Measurements from ENCODE around the gene HIVEP1. TPM values are rescaled to one million over a fixed set of nuclear protein-coding genes. Genes with fewer than 3 reads are reported as not detected.
"Not testable (repeated sequence)": the region's sequence is repeated elsewhere in the genome, so short reads cannot be mapped to it uniquely, and the experiment has no call there.

Gene HIVEP1
- total RNA-seq, 1 experiment from 2014 or later: 11.1 TPM

DNA sequence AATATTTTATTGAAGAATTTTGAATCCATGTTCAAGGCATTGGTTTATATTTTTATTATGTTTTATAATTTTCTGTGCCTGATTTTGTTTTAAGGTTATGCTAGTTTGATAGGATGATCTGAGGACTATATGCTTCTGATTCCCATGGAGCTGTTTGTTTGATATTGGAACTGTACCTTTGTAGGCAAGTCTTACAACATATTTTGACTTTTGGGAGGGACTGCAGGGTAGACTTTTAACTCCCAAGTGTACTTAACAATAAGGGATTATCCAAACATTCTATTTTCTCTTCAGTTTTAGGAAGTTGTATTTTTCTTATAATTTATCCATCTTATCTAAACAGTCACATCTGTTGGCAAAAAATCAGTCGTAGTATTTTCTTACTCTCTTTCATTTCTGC lies 82.6 kb downstream of the HIVEP1 start:
- no peaks in the 10 kb centered on the region for H3K4me1 ChIP-seq
- no peak for DNase-seq
- no peak overlapping the region for H3K27ac ChIP-seq

DNA sequence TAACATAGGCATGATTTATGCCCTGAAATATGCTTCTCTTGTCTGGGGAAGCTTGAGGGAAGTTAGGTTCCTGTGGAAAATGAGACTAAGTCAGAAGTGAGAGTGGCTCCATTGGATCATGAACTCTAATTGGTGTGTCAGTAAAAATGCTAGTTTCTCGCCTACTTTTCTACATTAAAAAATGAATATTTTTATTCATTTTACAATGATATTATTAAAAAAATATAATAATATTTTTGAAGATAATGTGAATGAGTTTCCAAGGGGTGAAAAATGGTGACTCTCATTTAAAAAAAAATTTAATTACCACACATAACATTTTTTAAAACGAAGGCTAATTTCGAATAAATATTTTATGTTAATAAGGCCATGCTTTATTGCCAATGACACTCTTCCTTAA lies 84.2 kb downstream of the HIVEP1 start:
- Histone ChIP-seq H3K4me1 (no peaks in the 10 kb centered on the region), H3K36me3 (no peaks in the 10 kb centered on the region), H3K9me3 (replicated peaks) (no peaks in the 10 kb centered on the region), H3K27me3 (no peaks in the 10 kb centered on the region), H3K27ac (no peak overlapping the region), H3K4me3 (no peak overlapping the region)
- DNase-seq: no peak

More for the DNA sequence above, 82.6 kb downstream of the HIVEP1 start:
- H3K27me3 ChIP-seq: no peaks in the 10 kb centered on the region
- H3K36me3 ChIP-seq: no peaks in the 10 kb centered on the region
- no peaks in the 10 kb centered on the region for H3K9me3 ChIP-seq (replicated peaks)
- no peak overlapping the region for H3K4me3 ChIP-seq

- Histone ChIP-seq H3K9me3 (replicated peaks) (no peaks in the 10 kb centered on the region), H3K4me3 (no peak overlapping the region)
- no peak for DNase-seq
Observed at GRCh38 chr6:12097791-12098190, 85.7 kb downstream of the HIVEP1 start.

GRCh38 chr6:12099623-12100338 lies 87.7 kb downstream of the HIVEP1 start:
- no peaks in the 10 kb centered on the region for H3K36me3 ChIP-seq
- DNase-seq: no peak
- no peak overlapping the region for H3K27ac ChIP-seq
- H3K27me3 ChIP-seq: no peaks in the 10 kb centered on the region
- no peaks in the 10 kb centered on the region for H3K4me1 ChIP-seq
- H3K4me3 ChIP-seq: no peak overlapping the region
- no peaks in the 10 kb centered on the region for H3K9me3 ChIP-seq (replicated peaks)

More at GRCh38 chr6:12097791-12098190, 85.7 kb downstream of the HIVEP1 start:
- H3K27ac ChIP-seq: no peak overlapping the region
- H3K36me3 ChIP-seq: no peaks in the 10 kb centered on the region
- no peaks in the 10 kb centered on the region for H3K4me1 ChIP-seq
- H3K27me3 ChIP-seq: no peaks in the 10 kb centered on the region

DNA sequence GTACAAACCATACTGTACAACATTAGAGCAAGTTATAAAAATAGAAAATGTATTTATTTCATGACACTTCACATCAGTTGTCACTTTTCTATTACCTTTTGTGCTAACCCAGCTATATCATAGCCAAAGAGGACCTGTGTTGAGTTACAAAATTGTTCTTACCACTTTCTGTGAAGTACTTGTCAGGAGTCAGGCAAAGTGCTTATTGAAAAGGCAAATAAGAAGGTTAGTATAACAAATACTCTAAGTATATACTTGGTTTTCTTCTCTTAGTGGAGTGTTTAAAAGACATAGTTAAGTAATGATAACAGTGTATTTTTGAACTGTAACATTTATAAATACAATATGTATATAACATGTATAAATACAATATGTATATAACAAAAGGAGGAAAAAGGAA lies 88.9 kb downstream of the HIVEP1 start:
- Histone ChIP-seq H3K4me1 (no peaks in the 10 kb centered on the region), H3K27ac (no peak overlapping the region), H3K9me3 (replicated peaks) (no peaks in the 10 kb centered on the region), H3K4me3 (no peak overlapping the region), H3K36me3 (no peaks in the 10 kb centered on the region), H3K27me3 (no peaks in the 10 kb centered on the region)
- DNase-seq: no peak

GRCh38 chr6:12101653-12102312 lies 89.7 kb downstream of the HIVEP1 start:
- no peak for DNase-seq
- H3K4me3 ChIP-seq: no peak overlapping the region
- H3K4me1 ChIP-seq: no peaks in the 10 kb centered on the region
- H3K27me3 ChIP-seq: no peaks in the 10 kb centered on the region
- no peaks in the 10 kb centered on the region for H3K36me3 ChIP-seq
- H3K27ac ChIP-seq: no peak overlapping the region
- H3K9me3 ChIP-seq (replicated peaks): no peaks in the 10 kb centered on the region

- no peaks in the 10 kb centered on the region for H3K9me3 ChIP-seq (replicated peaks)
- no peak for DNase-seq
- no peaks in the 10 kb centered on the region for H3K4me1 ChIP-seq
Observed at GRCh38 chr6:12102350-12102749, 90.2 kb downstream of the HIVEP1 start.

DNA sequence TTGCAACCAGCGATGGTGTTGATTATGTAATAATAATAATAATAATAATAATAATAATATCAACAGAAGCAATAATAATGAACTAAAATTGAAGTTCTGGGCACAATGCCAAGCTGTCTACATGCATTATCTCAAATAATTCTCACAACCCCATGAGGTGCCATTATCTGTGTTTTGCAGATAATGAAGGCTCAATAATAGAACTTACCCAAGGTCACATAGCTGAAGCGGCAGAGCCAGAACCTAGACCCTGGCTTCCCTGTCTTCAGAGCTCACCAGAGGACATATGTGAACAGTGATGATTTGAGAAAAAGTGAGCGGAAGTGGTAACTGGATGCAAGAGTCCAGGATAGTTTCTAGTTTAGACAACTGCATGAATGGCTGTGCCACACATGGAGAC lies 91.0 kb downstream of the HIVEP1 start:
- Histone ChIP-seq H3K4me1 (no peaks in the 10 kb centered on the region), H3K36me3 (no peaks in the 10 kb centered on the region), H3K27ac (no peak overlapping the region), H3K4me3 (no peak overlapping the region), H3K9me3 (replicated peaks) (no peaks in the 10 kb centered on the region), H3K27me3 (no peaks in the 10 kb centered on the region)
- no peak for DNase-seq

More at GRCh38 chr6:12102350-12102749, 90.2 kb downstream of the HIVEP1 start:
- no peak overlapping the region for H3K4me3 ChIP-seq
- H3K27me3 ChIP-seq: no peaks in the 10 kb centered on the region
- H3K36me3 ChIP-seq: no peaks in the 10 kb centered on the region
- H3K27ac ChIP-seq: no peak overlapping the region

DNA sequence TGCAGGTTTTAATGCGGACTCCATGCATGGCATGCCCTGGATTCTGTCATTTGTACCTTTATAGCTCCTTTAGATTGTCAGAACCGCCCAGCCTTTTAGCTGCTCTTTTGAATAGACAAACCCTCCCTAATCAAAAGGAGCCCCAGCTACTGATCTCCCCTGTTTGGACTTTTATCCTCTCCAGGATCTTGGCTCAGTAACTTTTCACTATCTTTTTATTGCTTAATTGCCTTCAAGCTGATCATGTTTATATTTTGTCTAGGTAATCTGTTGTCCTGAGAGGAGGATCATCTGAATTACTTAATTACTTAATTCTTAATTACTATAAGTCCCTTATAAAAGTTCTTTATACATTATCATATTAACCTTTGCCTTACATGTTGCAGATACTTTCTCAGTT lies 93.2 kb downstream of the HIVEP1 start:
- no peak for DNase-seq
- Histone ChIP-seq H3K4me3 (no peak overlapping the region), H3K36me3 (no peaks in the 10 kb centered on the region), H3K9me3 (replicated peaks) (no peaks in the 10 kb centered on the region), H3K27ac (no peak overlapping the region), H3K4me1 (no peaks in the 10 kb centered on the region), H3K27me3 (no peaks in the 10 kb centered on the region)

DNA sequence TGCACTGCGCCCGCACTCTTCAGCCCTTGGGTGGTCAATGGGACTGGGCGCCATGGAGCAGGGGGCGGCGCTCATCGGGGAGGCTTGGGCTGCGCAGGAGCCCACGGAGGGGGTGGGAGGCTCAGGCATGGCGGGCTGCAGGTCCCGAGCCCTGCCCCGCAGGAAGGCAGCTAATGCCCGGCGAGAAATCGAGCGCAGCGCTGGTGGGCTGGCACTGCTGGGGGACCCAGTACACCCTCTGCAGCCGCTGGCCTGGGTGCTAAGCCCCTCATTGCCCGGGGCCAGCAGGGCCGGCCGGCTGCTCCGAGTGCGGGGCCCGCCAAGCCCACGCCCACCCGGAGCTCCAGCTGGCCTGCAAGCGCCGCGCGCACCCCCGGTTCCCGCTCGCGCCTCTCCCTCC lies 96.3 kb downstream of the HIVEP1 start:
- H3K27ac ChIP-seq; H3K9me3 ChIP-seq (replicated peaks); H3K4me3 ChIP-seq; DNase-seq; H3K36me3 ChIP-seq; H3K4me1 ChIP-seq; H3K27me3 ChIP-seq: not testable (repeated sequence)

DNA sequence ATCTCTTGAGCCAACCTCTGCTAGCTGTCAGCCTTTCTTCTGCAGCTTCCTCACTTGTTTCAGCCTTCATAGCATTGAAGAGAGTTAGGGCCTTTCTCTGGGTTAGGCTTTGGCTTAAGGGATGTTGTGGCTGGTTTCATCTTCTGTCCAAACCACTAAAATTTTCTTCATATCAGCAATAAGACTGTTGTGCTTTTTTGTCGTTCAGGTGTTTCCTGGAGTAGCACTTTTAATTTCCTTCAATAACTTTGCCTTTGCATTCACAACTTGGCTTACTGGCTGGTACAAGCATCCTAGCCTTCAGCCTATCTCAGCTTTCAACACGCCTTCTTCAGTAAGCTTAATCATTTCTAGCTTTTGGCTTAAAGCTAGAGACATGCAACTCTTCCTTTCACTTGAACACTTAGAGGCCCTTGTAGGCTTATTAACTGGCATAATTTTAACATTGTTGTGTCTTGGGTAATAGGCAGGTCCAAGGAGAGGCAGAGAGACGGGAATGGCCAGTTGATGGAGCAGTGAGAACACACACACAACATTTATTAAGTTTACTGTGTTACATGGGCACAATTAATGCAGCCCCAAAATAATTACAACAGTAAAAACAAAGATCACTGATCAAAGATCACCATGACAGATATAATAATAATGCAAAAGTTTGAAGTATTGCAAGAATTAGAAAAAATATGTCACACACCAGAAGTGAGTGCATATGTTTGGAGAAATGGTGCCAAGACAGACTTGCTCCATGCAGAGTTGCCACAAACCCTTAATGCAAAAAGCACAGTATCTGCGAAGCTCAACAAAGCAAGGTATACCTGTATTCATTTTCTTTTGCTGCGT lies 98.6 kb downstream of the HIVEP1 start:
- no peak for DNase-seq
- Histone ChIP-seq H3K9me3 (replicated peaks) (no peaks in the 10 kb centered on the region), H3K27ac (no peak overlapping the region), H3K36me3 (no peaks in the 10 kb centered on the region), H3K27me3 (no peaks in the 10 kb centered on the region), H3K4me3 (no peak overlapping the region), H3K4me1 (no peaks in the 10 kb centered on the region)

GRCh38 chr6:12111363-12111670 lies 99.2 kb downstream of the HIVEP1 start:
- Histone ChIP-seq H3K36me3 (no peaks in the 10 kb centered on the region), H3K27me3 (no peaks in the 10 kb centered on the region), H3K9me3 (replicated peaks) (no peaks in the 10 kb centered on the region), H3K4me1 (no peaks in the 10 kb centered on the region), H3K27ac (no peak overlapping the region), H3K4me3 (no peak overlapping the region)
- no peak for DNase-seq

DNA sequence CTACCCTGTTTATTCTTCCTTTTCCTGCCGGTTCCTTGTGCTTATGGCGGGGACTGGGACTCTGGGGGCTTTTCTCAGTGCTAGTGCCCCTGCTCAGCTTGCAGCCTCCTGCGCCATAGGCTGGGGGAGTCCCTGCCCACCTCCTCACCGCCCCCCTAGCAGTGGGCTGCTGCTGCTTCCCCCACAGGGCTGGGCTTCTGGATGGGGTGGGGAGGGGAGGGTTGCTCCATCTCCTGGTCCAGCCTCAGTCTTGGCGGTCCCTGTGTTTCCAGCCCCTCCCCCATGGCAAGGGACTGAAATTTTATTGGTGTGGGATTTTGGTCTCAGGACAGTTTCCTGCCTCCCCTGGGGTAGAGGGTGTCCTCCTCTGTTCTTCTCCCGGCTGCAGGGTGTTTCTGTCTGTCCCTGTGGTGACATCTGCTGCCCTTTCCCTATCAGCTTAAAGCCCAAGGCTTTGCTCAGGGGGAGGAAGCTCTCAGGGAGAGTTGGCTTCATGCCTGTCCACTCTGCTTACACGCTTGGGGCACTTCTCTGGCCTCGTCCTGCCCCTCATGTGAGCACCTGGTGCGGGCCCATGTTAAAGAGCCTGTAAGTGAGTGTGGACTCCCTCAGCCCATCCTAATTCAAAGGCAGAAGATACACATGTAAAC lies 100.6 kb downstream of the HIVEP1 start:
- Histone ChIP-seq H3K4me3 (no peak overlapping the region), H3K36me3 (no peaks in the 10 kb centered on the region), H3K27me3 (no peaks in the 10 kb centered on the region), H3K4me1 (no peaks in the 10 kb centered on the region), H3K9me3 (replicated peaks) (no peaks in the 10 kb centered on the region), H3K27ac (no peak overlapping the region)
- no peak for DNase-seq

DNA sequence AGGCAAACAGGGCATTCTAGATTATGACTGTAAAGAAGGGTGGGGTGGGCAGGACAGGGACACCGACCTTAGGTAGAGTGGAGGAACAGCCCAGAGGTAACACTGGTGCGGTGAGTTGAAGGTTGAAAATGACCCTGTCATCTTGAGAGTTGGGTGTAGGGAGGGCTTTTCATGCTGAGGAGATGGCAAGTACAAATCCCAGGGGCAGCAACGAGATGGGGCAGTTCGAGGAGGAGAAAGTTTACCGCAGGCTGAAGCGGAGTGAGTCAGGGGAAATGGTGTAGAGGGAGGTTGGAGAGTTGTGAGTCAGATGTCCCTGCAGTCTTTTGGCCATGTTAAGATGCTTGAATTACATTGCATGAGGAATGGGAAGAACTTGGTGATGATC lies 101.1 kb downstream of the HIVEP1 start:
- Histone ChIP-seq H3K36me3 (no peaks in the 10 kb centered on the region), H3K27me3 (no peaks in the 10 kb centered on the region), H3K4me3 (no peak overlapping the region), H3K9me3 (replicated peaks) (no peaks in the 10 kb centered on the region), H3K27ac (no peak overlapping the region), H3K4me1 (no peaks in the 10 kb centered on the region)
- DNase-seq: no peak

- H3K4me3 ChIP-seq: no peak overlapping the region
- H3K4me1 ChIP-seq: no peaks in the 10 kb centered on the region
- H3K9me3 ChIP-seq (replicated peaks): no peaks in the 10 kb centered on the region
- no peaks in the 10 kb centered on the region for H3K36me3 ChIP-seq
- DNase-seq: no peak
- no peaks in the 10 kb centered on the region for H3K27me3 ChIP-seq
- H3K27ac ChIP-seq: no peak overlapping the region
Observed at GRCh38 chr6:12114055-12114503, 102.0 kb downstream of the HIVEP1 start.
